NB4 (cell line): ENCODE results near the gene DAG1.

ENCODE experiments used
- DNase-seq: peaks from one replicate; pipeline ENCODE4 v3.0.0; 2010; ENCODE audit warnings: low read depth
- H3K4me3 ChIP-seq: one replicate; pipeline ENCODE4 v1.5.1; 2011; ENCODE audit warnings: mild to moderate bottlenecking, low read depth, low read length, moderate library complexity
- MYC ChIP-seq: IDR thresholded peaks from 2 replicates; pipeline ENCODE4 v1.6.1; 2011; ENCODE audit warnings: low read depth, low read length
- POLR2A ChIP-seq: IDR thresholded peaks from 2 replicates; pipeline ENCODE4 v1.6.1; 2011; ENCODE audit warnings: mild to moderate bottlenecking; ENCODE audit not compliant: insufficient read length; ENCODE audit errors: extremely low read depth
- TF ChIP-seq, protein P1 (sequence below): IDR thresholded peaks from one replicate; pipeline ENCODE4 v1.5.1; 2012; ENCODE audit warnings: low read depth, low read length
- TF ChIP-seq, protein P2 (sequence below): IDR thresholded peaks from 2 replicates; pipeline ENCODE4 v1.6.1; 2011; ENCODE audit warnings: low read depth, low read length

The DAG1 gene

GRCh38 chr3:49469936-49470713 is at the start of gene DAG1:
Gene DAG1 (plus strand): TSS chr3:49470267. CDS start chr3:49510535, 40,268 bp downstream.
- peak within 1 kb of the TSS; percentile 93 for H3K4me3 ChIP-seq

GRCh38 chr3:49421890-49422378 is 48.1 kb upstream of the DAG1 start:
- no peak for DNase-seq
- TF ChIP-seq, protein P1, sequence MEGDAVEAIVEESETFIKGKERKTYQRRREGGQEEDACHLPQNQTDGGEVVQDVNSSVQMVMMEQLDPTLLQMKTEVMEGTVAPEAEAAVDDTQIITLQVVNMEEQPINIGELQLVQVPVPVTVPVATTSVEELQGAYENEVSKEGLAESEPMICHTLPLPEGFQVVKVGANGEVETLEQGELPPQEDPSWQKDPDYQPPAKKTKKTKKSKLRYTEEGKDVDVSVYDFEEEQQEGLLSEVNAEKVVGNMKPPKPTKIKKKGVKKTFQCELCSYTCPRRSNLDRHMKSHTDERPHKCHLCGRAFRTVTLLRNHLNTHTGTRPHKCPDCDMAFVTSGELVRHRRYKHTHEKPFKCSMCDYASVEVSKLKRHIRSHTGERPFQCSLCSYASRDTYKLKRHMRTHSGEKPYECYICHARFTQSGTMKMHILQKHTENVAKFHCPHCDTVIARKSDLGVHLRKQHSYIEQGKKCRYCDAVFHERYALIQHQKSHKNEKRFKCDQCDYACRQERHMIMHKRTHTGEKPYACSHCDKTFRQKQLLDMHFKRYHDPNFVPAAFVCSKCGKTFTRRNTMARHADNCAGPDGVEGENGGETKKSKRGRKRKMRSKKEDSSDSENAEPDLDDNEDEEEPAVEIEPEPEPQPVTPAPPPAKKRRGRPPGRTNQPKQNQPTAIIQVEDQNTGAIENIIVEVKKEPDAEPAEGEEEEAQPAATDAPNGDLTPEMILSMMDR: no peak
- TF ChIP-seq, protein P2, sequence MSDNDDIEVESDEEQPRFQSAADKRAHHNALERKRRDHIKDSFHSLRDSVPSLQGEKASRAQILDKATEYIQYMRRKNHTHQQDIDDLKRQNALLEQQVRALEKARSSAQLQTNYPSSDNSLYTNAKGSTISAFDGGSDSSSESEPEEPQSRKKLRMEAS: no peak
- no peak for TF ChIP-seq POLR2A
- no peak for TF ChIP-seq MYC
- no peak overlapping the region for H3K4me3 ChIP-seq

More at GRCh38 chr3:49469936-49470713, at the start of gene DAG1:
- TF ChIP-seq, protein P1: no peak
- TF ChIP-seq MYC (no peak), POLR2A (peak; percentile 56)
- TF ChIP-seq, protein P2: no peak
- peak; percentile 98 for DNase-seq

DNA sequence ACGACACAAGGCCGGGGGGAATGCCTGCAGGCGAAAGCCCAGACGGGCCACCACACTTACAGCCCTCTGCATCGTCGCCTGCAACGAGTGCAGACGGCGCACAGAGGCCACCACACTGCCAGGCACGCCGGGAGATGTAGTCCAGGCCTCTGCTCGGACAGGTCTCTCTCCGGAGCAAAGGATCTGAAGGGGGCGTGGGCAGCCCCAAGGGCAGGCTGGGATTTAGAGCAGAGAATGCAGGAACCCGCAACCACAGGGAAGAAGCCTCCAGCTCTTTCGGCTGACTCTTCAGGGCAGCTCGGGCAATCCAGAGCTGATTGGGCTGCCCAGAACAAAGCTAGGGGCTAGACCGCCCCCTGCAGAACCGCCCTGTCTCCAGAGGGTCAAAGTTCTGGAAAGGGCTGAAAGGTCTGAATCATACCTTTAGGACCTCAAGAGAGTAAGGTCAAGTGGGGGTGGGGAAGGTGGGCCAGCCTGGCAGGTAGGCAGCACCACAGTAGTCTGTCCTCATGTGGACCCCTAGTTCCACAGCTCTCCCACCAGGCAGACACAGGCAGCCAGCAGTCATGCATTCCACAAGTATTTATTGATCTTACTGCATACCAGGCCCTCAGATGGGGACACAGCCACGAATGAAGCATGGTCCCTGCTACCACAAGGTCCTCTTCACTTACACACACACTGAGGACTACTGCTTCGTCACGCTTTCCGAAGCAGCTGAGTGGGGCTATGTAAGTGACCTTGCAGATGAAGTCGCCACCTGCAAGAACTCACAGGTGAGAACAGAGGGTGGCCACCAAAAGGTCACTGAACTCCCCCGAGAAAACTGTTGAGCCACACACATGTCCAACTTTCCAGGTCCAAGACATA is 47.5 kb upstream of the DAG1 start, which contains the start of gene AMT:
TSS of gene AMT (minus strand) at position 95 of the 870 bp plus-strand sequence. CDS start at position 72, 23 bp downstream.
- no peak for DNase-seq
- no peak within 1 kb of the TSS for H3K4me3 ChIP-seq
- TF ChIP-seq MYC (no peak), POLR2A (no peak)
- TF ChIP-seq, protein P2: no peak
- TF ChIP-seq, protein P1: no peak

DNA sequence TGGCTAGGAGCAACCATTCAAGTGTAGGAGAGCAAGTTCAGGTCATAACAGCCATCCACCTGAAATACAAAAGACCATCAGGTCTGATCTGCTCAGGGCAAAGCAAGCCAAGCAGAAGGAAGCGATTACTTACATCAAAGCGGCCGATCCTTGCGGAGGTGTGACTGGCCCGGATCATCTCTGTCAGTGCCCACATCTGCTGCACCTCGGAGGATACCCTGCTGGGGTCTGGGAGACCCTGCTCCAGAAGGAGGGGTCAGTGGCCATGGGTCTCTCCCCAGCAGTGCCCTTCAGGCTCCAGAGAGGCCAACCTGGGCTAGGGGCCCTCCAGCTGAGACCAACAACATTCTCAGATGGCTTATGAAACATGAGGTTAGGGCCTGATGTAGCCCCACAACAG is 45.3 kb upstream of the DAG1 start:
- no peak overlapping the region for H3K4me3 ChIP-seq
- no peak for DNase-seq
- TF ChIP-seq MYC (no peak), POLR2A (no peak)
- TF ChIP-seq, protein P2: no peak
- TF ChIP-seq, protein P1: no peak

GRCh38 chr3:49427586-49427985 is 42.5 kb upstream of the DAG1 start:
- DNase-seq: no peak

More at GRCh38 chr3:49427586-49427985, 42.5 kb upstream of the DAG1 start:
- no peak overlapping the region for H3K4me3 ChIP-seq
- TF ChIP-seq MYC (no peak), POLR2A (no peak)
- TF ChIP-seq, protein P1: no peak
- TF ChIP-seq, protein P2: no peak
